G401 (cell line): ENCODE measurements around the gene THTPA. TPM values are rescaled to one million over a fixed set of nuclear protein-coding genes. Genes with fewer than 3 reads are reported as not detected.

ENCODE experiments used
- DNase-seq: peaks from one replicate; pipeline ENCODE4 v3.0.0-alpha.2; 2015; ENCODE audit warnings: low spot score
- in situ Hi-C: cut with HindIII; loops from 2 replicates; pipeline ENCODE4 v1.10.0; 2016; ENCODE audit warnings: low sequenced_read_pairs, mixed read lengths
- total RNA-seq: library from RNA; depleted of rRNA; stranded (reverse); fragments of >200 nt; shearing (Covaris generic); gene quantifications from 2 replicates; pipeline ENCODE4 v1.2.3, GENCODE V29; 2014; rRNA removed

The THTPA gene
- 12.9 and 22.2 TPM in 2 replicates for total RNA-seq

GRCh38 chr14:23555882-23556699, at the start of gene THTPA:
Gene THTPA (plus strand): TSS chr14:23556271. CDS start chr14:23556758, 487 bp downstream.
- in situ Hi-C loops, result no loop called here
- DNase-seq, result peak; percentile 95

- in situ Hi-C loops, result no loop called here
- peak; percentile 56 for DNase-seq
Observed at GRCh38 chr14:23512156-23512555, 43.9 kb upstream of the THTPA start.

GRCh38 chr14:23513005-23513817, 42.9 kb upstream of the THTPA start:
- in situ Hi-C loops, result no loop called here
- DNase-seq, result peak; percentile 93

GRCh38 chr14:23513818-23514643, 42.0 kb upstream of the THTPA start:
- in situ Hi-C loops, result no loop called here
- DNase-seq, result peak; percentile 90

- peak; percentile 97 for DNase-seq
- in situ Hi-C loops, result no loop called here
Observed at GRCh38 chr14:23514644-23514957, 41.5 kb upstream of the THTPA start.

- peak; percentile 75 for DNase-seq
- in situ Hi-C loops, result no loop called here
Observed at GRCh38 chr14:23517650-23518326, 38.3 kb upstream of the THTPA start.

GRCh38 chr14:23518709-23519108, 37.4 kb upstream of the THTPA start:
- in situ Hi-C loops, result no loop called here
- DNase-seq, result peak; percentile 85

- in situ Hi-C loops, result no loop called here
- no peak for DNase-seq
Observed at GRCh38 chr14:23520899-23521533, 35.1 kb upstream of the THTPA start.

GRCh38 chr14:23521785-23522640, 34.1 kb upstream of the THTPA start:
- peak; percentile 1 for DNase-seq
- in situ Hi-C loops, result no loop called here

- DNase-seq, result peak; percentile 0
- in situ Hi-C loops, result no loop called here
Observed at GRCh38 chr14:23522643-23523198, 33.4 kb upstream of the THTPA start.

GRCh38 chr14:23523229-23524016, 32.6 kb upstream of the THTPA start:
- DNase-seq, result peak; percentile 20
- in situ Hi-C loops, result no loop called here

GRCh38 chr14:23524954-23525353, 31.1 kb upstream of the THTPA start:
- in situ Hi-C loops, result no loop called here
- DNase-seq, result no peak

- in situ Hi-C loops, result no loop called here
- no peak for DNase-seq
Observed at GRCh38 chr14:23525611-23526010, 30.5 kb upstream of the THTPA start.

GRCh38 chr14:23528555-23528954, 27.5 kb upstream of the THTPA start:
- DNase-seq, result peak; percentile 78
- in situ Hi-C loops, result no loop called here

- DNase-seq, result no peak
- in situ Hi-C loops, result no loop called here
Observed at GRCh38 chr14:23529016-23529415, 27.1 kb upstream of the THTPA start.

GRCh38 chr14:23530375-23531055, 25.6 kb upstream of the THTPA start:
- in situ Hi-C loops, result no loop called here
- no peak for DNase-seq
